Upper lobe of right lung (tissue), 1 donor: Measurements from ENCODE around the gene FBXW8. TPM values are rescaled to one million over a fixed set of nuclear protein-coding genes. Genes with fewer than 3 reads are reported as not detected.

ENCODE experiments used
- ATAC-seq: fragments of 200-7000 bp; cut with Tn5 transposase; one replicate; pipeline ENCODE4 v1.9.1; 2020; ENCODE audit warnings: mild to moderate bottlenecking, moderate library complexity
- DNase-seq: peaks from one replicate; pipeline ENCODE4 v3.0.0-alpha.2; 2020
- H3K27ac ChIP-seq: fragments of 200-600 bp; one replicate; pipeline ENCODE4 v1.8.0; 2022
- H3K27me3 ChIP-seq: fragments of 200-600 bp; one replicate; pipeline ENCODE4 v1.8.0; 2022; ENCODE audit warnings: mild to moderate bottlenecking
- H3K36me3 ChIP-seq: fragments of 200-600 bp; one replicate; pipeline ENCODE4 v1.8.0; 2022
- H3K4me1 ChIP-seq: fragments of 200-600 bp; one replicate; pipeline ENCODE4 v1.8.0; 2022
- H3K4me3 ChIP-seq: fragments of 200-600 bp; one replicate; pipeline ENCODE4 v1.8.0; 2022; ENCODE audit warnings: mild to moderate bottlenecking
- H3K9me3 ChIP-seq: fragments of 200-600 bp; one replicate; pipeline ENCODE4 v1.8.0; 2022
- intact Hi-C: fragments of 100-400 bp; cut with DNase I; formaldehyde crosslinking; loops from one replicate; pipeline ENCODE4 v1.11.0; 2022
- total RNA-seq: library from RNA; stranded (reverse); fragmentation: NEBNext Ultra II Directional; extraction: Animal tissue kit (Norgen Biotek cat#: 25700); gene quantifications from one replicate; pipeline ENCODE4 v1.2.1, GENCODE V29; 2021
- TF ChIP-seq, protein P1 (sequence below): fragments of 200-600 bp; IDR thresholded peaks from one replicate; pipeline ENCODE4 v1.8.0; 2022; ENCODE audit warnings: antibody characterized with exemption
- donor health status: DM: no; HTN: yes; CAD: no; lungs with severe emphysema.

FBXW8 gene
- total RNA-seq, 1 donor from 2014 or later = 16.8 TPM

GRCh38 chr12:116990329-116990728, 79.6 kb downstream of the FBXW8 start:
- DNase-seq = no peak
- H3K4me3 ChIP-seq = no peak overlapping the region
- TF ChIP-seq, protein P1, sequence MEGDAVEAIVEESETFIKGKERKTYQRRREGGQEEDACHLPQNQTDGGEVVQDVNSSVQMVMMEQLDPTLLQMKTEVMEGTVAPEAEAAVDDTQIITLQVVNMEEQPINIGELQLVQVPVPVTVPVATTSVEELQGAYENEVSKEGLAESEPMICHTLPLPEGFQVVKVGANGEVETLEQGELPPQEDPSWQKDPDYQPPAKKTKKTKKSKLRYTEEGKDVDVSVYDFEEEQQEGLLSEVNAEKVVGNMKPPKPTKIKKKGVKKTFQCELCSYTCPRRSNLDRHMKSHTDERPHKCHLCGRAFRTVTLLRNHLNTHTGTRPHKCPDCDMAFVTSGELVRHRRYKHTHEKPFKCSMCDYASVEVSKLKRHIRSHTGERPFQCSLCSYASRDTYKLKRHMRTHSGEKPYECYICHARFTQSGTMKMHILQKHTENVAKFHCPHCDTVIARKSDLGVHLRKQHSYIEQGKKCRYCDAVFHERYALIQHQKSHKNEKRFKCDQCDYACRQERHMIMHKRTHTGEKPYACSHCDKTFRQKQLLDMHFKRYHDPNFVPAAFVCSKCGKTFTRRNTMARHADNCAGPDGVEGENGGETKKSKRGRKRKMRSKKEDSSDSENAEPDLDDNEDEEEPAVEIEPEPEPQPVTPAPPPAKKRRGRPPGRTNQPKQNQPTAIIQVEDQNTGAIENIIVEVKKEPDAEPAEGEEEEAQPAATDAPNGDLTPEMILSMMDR = no peak
- H3K4me1 ChIP-seq = no peaks in the 10 kb centered on the region
- H3K9me3 ChIP-seq = no peaks in the 10 kb centered on the region
- H3K27ac ChIP-seq = no peak overlapping the region
- H3K27me3 ChIP-seq = no peaks in the 10 kb centered on the region
- peaks cover 26% of the 10 kb centered on the region for H3K36me3 ChIP-seq
- intact Hi-C loops = no loop called here
- ATAC-seq = no peak

DNA sequence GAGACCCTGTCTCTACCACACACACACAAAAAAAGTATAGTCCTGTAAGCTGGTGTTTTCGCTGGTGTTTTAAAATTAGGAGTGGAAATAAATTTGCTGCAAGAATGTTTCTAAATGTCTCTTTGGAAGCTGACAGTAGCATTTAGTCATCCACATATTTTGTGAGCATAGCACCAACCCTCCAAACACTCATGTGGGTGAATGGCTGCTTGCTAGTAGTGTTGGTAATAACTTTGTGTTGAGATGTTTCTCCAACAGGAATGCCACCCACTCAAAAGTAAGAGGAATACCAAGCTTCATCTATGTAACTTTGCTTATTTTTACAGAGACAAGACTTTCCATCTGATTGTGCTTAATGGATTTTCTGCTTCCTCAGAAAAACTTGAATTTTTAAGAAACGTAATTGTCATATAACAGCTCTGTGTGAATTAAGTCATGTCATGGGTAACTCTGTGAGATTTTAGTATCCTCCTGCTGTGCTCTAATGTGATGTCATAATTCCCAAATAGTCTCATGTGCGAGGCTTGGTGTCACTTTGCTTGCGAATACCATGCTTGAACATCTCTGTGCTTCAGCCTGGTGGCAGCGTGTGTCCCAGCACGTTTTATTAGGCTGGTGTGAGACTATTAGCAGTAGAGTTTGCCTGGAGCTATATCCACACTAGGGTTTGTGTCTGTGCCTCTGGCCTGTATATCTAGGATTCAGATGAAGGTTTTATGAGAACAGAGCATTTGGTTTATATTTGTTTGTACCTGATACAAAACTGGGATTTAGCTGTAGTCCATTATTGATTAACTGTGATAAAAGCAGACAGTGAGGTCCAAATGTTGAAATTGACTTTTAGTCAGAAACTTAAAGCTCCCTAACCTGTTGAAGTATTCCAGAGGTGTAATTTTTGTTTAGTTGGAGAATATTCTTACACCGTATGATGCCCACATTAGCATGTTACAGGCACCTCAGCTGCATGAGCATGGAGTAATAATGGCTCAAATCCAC, 80.5 kb downstream of the FBXW8 start:
- H3K4me3 ChIP-seq = no peak overlapping the region
- intact Hi-C loops = no loop called here
- DNase-seq (no peak), ATAC-seq (no peak)
- no peaks in the 10 kb centered on the region for H3K4me1 ChIP-seq
- H3K36me3 ChIP-seq = peaks cover 31% of the 10 kb centered on the region
- TF ChIP-seq, protein P1 = no peak
- no peaks in the 10 kb centered on the region for H3K9me3 ChIP-seq
- no peak overlapping the region for H3K27ac ChIP-seq
- H3K27me3 ChIP-seq = no peaks in the 10 kb centered on the region

DNA sequence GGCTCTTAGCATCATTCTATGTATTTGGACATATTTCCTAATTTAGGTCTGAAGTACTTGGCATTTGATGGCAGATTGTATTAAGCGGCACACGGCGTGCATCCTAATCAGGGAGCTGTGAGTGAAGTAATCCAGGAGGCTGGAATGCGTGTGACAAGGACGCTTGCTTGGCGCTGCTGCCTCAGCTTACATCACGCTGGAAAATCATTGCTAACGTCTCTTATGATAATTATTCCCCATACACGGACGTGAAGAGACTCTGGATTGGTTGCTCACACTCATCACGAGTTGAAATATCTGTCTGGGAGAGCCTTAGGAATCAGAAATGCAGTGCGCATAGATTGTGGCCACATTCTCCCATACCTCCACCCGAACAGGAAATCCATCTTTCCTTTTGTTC, 85.3 kb downstream of the FBXW8 start:
- Histone ChIP-seq H3K4me3 (no peak overlapping the region), H3K27me3 (no peaks in the 10 kb centered on the region), H3K9me3 (no peaks in the 10 kb centered on the region), H3K4me1 (no peaks in the 10 kb centered on the region), H3K27ac (no peak overlapping the region), H3K36me3 (peaks cover 13% of the 10 kb centered on the region)
- DNase-seq (no peak), ATAC-seq (no peak)
- intact Hi-C loops = no loop called here
- TF ChIP-seq, protein P1 = no peak

- H3K27ac ChIP-seq = no peak overlapping the region
- no peak overlapping the region for H3K4me3 ChIP-seq
- ATAC-seq (no peak), DNase-seq (no peak)
- H3K4me1 ChIP-seq = no peaks in the 10 kb centered on the region
- TF ChIP-seq, protein P1 = no peak
- peaks cover 13% of the 10 kb centered on the region for H3K36me3 ChIP-seq
- H3K27me3 ChIP-seq = no peaks in the 10 kb centered on the region
- intact Hi-C loops = no loop called here
- H3K9me3 ChIP-seq = no peaks in the 10 kb centered on the region
Measured at GRCh38 chr12:116996621-116997020, 85.9 kb downstream of the FBXW8 start.

- TF ChIP-seq, protein P1 = no peak
- intact Hi-C loops = no loop called here
- ATAC-seq (no peak), DNase-seq (no peak)
- H3K4me1 ChIP-seq = no peaks in the 10 kb centered on the region
- H3K9me3 ChIP-seq = no peaks in the 10 kb centered on the region
- no peaks in the 10 kb centered on the region for H3K27me3 ChIP-seq
- no peak overlapping the region for H3K27ac ChIP-seq
- no peak overlapping the region for H3K4me3 ChIP-seq
- H3K36me3 ChIP-seq = peaks cover 13% of the 10 kb centered on the region
Measured at GRCh38 chr12:116999066-116999465, 88.3 kb downstream of the FBXW8 start.
